CD4-positive, alpha-beta T cell (primary cell): Measurements from ENCODE around the gene LCNL1. TPM values are rescaled to one million over a fixed set of nuclear protein-coding genes. Genes with fewer than 3 reads are reported as not detected.

Experiments
- ATAC-seq: fragments of 200-7000 bp; cut with Tn5 transposase; one replicate; pipeline ENCODE4 v1.10.0; 2022; ENCODE audit warnings: mild to moderate bottlenecking; ENCODE audit not compliant: poor library complexity
- CTCF ChIA-PET: fragments of 350-600 bp; sonication (Branson Sonifier 250); formaldehyde crosslinking; loops from one replicate; lab custom pipeline; 2021; ENCODE audit warnings: antibody characterized with exemption, inconsistent platforms; lab: Charles Lee
- POLR2A ChIA-PET: fragments of 350-600 bp; sonication (Branson Sonifier 250); formaldehyde crosslinking; loops from one replicate; lab custom pipeline; 2021; ENCODE audit warnings: antibody characterized with exemption, inconsistent platforms; lab: Charles Lee
- DNase-seq, 14 experiments: peaks; one replicate each; pipeline ENCODE4 v3.0.0-alpha.2; 2013 to 2020; ENCODE audit warnings: mixed read lengths in 2 of 14
- H3K27ac ChIP-seq, 2 donors: one replicate each; pipeline versions ENCODE4 v1.5.1 to v1.7.0; 2013; ENCODE audit warnings: low read length in 2 of 2, low read depth in 1 of 2, mild to moderate bottlenecking in 1 of 2
- H3K27me3 ChIP-seq, 2 experiments: 1 replicate in 1 of 2; 2 replicates in 1 of 2; pipeline versions ENCODE4 v1.6.1 to v1.7.0; 2013; ENCODE audit warnings: low read length in 2 of 2, control low read depth in 1 of 2, mild to moderate bottlenecking in 1 of 2, moderate library complexity in 1 of 2; ENCODE audit not compliant: insufficient read depth in 2 of 2, control insufficient read depth in 1 of 2
- H3K36me3 ChIP-seq: one replicate; pipeline ENCODE4 v1.6.1; 2013; ENCODE audit warnings: low read length, control low read depth; ENCODE audit not compliant: insufficient read depth
- H3K4me1 ChIP-seq: one replicate; pipeline ENCODE4 v1.6.1; 2013; ENCODE audit warnings: low read length, control low read depth; ENCODE audit not compliant: insufficient read depth
- H3K4me3 ChIP-seq: one replicate; pipeline ENCODE4 v1.5.1; 2013; ENCODE audit warnings: mild to moderate bottlenecking, low read length, moderate library complexity
- H3K9me3 ChIP-seq, 2 experiments: 1 replicate in 1 of 2; 2 replicates in 1 of 2; pipeline versions ENCODE4 v1.6.1 to v1.7.0; 2013; ENCODE audit warnings: low read length in 2 of 2, mild to moderate bottlenecking in 2 of 2, control low read depth in 1 of 2, moderate library complexity in 1 of 2; ENCODE audit not compliant: control insufficient read depth in 1 of 2, insufficient read depth in 1 of 2
- H3K27ac Mint-ChIP-seq: one replicate; pipeline ENCODE4 v1.8.0; 2020; ENCODE audit warnings: mixed read lengths
- H3K27me3 Mint-ChIP-seq: one replicate; pipeline ENCODE4 v1.8.0; 2021; ENCODE audit warnings: mixed read lengths
- H3K36me3 Mint-ChIP-seq: one replicate; pipeline ENCODE4 v1.8.0; 2021; ENCODE audit warnings: low read depth, mixed read lengths
- H3K4me1 Mint-ChIP-seq: one replicate; pipeline ENCODE4 v1.8.0; 2021; ENCODE audit warnings: low read depth, mixed read lengths
- H3K4me3 Mint-ChIP-seq: one replicate; pipeline ENCODE4 v1.8.0; 2020; ENCODE audit warnings: mild to moderate bottlenecking, mixed read lengths
- H3K9me3 Mint-ChIP-seq: one replicate; pipeline ENCODE4 v1.8.0; 2020; ENCODE audit warnings: mixed read lengths
- CTCF ChIP-seq: fragments of 200-600 bp; IDR thresholded peaks from one replicate; pipeline ENCODE4 v1.8.0; 2022; ENCODE audit warnings: antibody characterized with exemption, mild to moderate bottlenecking
- intact Hi-C, 2 experiments: fragments of 100-400 bp; cut with DNase I in 1 of 2; cut with micrococcal nuclease in 1 of 2; formaldehyde crosslinking; loops; one replicate each; pipeline versions ENCODE4 v1.15.1 to v1.9.0; 2023 to 2025; cut with DNase I, micrococcal nuclease
- total RNA-seq, 174 experiments: library from RNA in 2 of 174; stranded (reverse) in 2 of 174; gene quantifications; one replicate each; pipeline ENCODE4 v1.2.3 and lab custom pipeline; 2021 to 2026

The LCNL1 gene
- total RNA-seq, 2 experiments from 2014 or later: 0.93 to 1.0 TPM

DNA sequence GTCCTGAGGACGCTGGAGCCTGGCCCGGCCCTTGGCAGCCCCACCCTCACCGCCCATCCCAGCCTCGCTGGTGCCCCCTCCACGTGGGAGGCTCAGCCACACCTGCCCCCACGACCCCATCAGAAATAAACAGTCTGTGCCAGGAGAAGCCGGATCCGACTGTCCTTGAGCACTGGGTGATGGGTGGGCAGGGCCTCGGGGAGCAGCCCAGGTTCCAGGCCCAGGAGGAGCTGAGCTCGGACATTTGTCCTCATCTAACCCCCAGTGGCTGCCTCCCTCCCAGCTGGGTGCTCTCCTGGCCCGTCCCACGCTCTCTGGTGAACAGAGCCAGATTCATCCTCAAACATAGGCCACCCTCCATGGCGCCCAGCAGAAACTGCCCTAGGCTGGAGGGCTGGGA is 10.1 kb upstream of the LCNL1 start:
- Histone ChIP-seq H3K36me3 (no peaks in the 10 kb centered on the region), H3K4me3 (no peak overlapping the region), H3K27ac (no peak overlapping the region), H3K9me3 (no peaks in the 10 kb centered on the region), H3K27me3 (no peaks in the 10 kb centered on the region), H3K4me1 (peaks cover 52% of the 10 kb centered on the region)
- no peak overlapping the region for H3K27ac Mint-ChIP-seq
- ATAC-seq: no peak
- peaks cover 20% of the 10 kb centered on the region for H3K4me1 Mint-ChIP-seq
- no peak for TF ChIP-seq CTCF
- H3K36me3 Mint-ChIP-seq: no peaks in the 10 kb centered on the region
- ChIA-PET POLR2A (no interaction called here), CTCF (no interaction called here)
- H3K27me3 Mint-ChIP-seq: no peaks in the 10 kb centered on the region
- intact Hi-C loops: no loop called here
- no peak for DNase-seq
- no peaks in the 10 kb centered on the region for H3K9me3 Mint-ChIP-seq
- no peak overlapping the region for H3K4me3 Mint-ChIP-seq

DNA sequence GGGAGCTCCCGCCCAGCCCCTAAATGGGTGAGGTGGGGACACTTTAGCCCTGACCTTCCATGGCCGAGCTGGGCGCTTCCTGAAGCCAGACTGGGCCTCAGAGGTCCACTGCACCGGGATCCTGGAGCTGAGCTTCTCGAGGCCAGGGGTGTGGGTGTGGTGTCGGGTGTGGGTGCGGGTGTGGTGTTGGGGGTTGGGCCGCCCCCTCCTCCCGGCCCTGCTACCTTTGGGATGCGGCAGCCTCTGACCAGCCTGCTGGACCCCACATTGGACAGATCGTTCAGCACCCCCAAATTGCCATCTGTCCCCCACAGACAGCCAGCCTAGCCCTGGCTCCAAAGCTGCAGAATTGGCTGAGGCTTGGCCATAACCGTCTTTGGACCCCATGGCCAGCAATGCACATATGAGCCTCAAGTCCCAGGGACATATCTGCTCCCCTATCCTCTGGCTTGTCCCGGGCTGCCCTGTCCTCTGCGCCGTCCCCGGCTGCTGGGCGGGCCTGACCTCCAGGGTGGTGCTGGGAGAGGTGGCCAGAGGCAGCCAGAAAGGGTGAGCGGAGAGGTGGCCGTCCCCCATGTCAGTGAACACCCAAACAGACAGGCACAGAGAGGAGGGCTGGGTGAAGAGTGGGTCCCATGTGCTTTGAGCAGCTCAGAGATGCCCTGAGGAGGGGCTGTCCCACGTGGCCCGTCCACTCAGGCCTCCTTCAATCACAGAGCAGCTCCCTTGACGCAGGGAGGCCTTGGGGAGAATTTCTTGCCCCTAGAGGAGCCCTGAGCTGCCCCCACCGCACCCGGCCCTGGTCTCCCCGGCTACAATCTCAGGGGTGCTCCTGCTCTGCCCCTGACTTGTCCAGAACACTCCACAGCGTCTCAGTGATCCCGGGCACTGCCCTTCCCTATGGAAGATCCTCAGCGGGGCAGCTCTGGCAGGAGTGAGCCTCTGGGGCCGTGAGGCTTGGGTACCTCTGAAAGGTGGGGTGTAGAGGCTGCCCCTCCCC is 8.9 kb upstream of the LCNL1 start:
- no peak for TF ChIP-seq CTCF
- H3K9me3 ChIP-seq: peaks cover 0 to 3% of the 10 kb centered on the region in 2 experiments
- H3K36me3 Mint-ChIP-seq: no peaks in the 10 kb centered on the region
- no peak overlapping the region for H3K27ac Mint-ChIP-seq
- no peak for DNase-seq
- no peaks in the 10 kb centered on the region for H3K36me3 ChIP-seq
- intact Hi-C loops: no loop called here
- ChIA-PET POLR2A (interaction anchor here (1.3 to 2.9 kb wide), 4 partner anchors 14 to 167 kb away, joined by 3 to 12 read pairs (median 8); partner anchors contain the start of genes PAXX and RABL6), CTCF (no interaction called here)
- no peaks in the 10 kb centered on the region for H3K27me3 Mint-ChIP-seq
- peaks cover 20% of the 10 kb centered on the region for H3K4me1 Mint-ChIP-seq
- no peaks in the 10 kb centered on the region for H3K9me3 Mint-ChIP-seq
- H3K4me3 ChIP-seq: no peak overlapping the region
- no peaks in the 10 kb centered on the region for H3K27me3 ChIP-seq
- no peak overlapping the region for H3K27ac ChIP-seq
- H3K4me1 ChIP-seq: peaks cover 59% of the 10 kb centered on the region
- H3K4me3 Mint-ChIP-seq: no peak overlapping the region
- no peak for ATAC-seq

DNA sequence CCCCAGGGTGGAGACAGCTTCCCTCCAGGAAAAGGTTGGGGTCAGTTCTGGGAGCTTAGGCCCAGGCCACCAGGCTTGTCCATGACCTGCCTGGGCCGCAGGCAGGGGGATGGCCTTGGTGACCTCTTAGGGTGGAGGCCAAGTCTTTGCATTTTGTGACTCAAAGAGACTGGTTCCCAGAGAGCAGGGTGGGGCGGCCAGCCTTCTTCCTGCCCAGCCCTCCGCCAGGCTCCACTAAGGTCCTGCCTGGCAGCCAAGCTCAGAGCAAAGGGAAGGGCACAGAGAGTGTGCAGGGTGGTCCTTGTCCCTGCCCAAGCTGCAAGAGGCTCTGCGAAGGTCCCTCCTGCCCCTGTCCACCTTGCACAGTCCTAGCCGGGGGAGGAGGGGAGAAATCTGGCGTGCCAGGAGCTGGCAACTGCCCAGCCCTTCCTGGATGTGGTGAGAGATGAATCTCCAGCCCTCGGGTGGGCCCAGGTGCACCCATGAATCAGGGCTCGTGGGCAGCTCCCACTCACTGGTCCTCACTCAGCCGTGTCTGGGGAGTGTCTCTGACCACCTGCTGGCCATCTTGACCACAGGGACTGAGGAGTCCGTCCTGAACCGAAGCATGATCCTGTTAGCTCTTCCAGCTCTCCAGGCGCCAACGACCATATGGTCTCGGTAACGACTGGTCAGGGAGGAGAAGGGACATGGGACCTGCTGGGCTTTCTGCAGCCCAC is 7.8 kb upstream of the LCNL1 start:
- Histone ChIP-seq H3K27me3 (no peaks in the 10 kb centered on the region), H3K9me3 (peaks cover 0 to 9% of the 10 kb centered on the region in 2 experiments), H3K4me1 (peaks cover 65% of the 10 kb centered on the region), H3K27ac (peak overlapping the region in 1 of 2 donors; percentile 4), H3K4me3 (peak overlapping the region; percentile 40), H3K36me3 (no peaks in the 10 kb centered on the region)
- H3K27me3 Mint-ChIP-seq: no peaks in the 10 kb centered on the region
- POLR2A ChIA-PET: interaction anchor here (1.2 to 2.9 kb wide), 4 partner anchors 15 to 168 kb away, joined by 4 to 12 read pairs (median 8); partner anchors contain the start of genes PAXX and RABL6
- peak overlapping the region; percentile 9 for H3K27ac Mint-ChIP-seq
- no peaks in the 10 kb centered on the region for H3K36me3 Mint-ChIP-seq
- peak overlapping the region; percentile 54 for H3K4me3 Mint-ChIP-seq
- H3K9me3 Mint-ChIP-seq: no peaks in the 10 kb centered on the region
- CTCF ChIA-PET: interaction anchor here (0.5 to 1.4 kb wide), 3 partner anchors 31 to 182 kb away, joined by 3 to 4 read pairs (median 3); partner anchors contain the start of gene FBXW5
- ATAC-seq (no peak), DNase-seq (peak in 2 of 14 experiments; percentile 48 to 53)
- TF ChIP-seq CTCF: no peak
- peaks cover 20% of the 10 kb centered on the region for H3K4me1 Mint-ChIP-seq
- intact Hi-C loops: no loop called here
